Lower leg skin (tissue), 3 donors: ENCODE data around the gene JARID2.

Source experiments
- POLR2A ChIP-seq, 2 donors: fragments of 450-650 bp; IDR thresholded peaks; one replicate each; pipeline ENCODE4 v1.6.1; 2016 to 2017; ENCODE audit warnings: antibody characterized with exemption in 2 of 2, mild to moderate bottlenecking in 1 of 2, moderate library complexity in 1 of 2
- TF ChIP-seq, protein P1 (sequence below), 3 donors: fragments of 450-650 bp; IDR thresholded peaks; one replicate each; pipeline ENCODE4 v1.5.1; 2016; ENCODE audit warnings: antibody characterized with exemption in 3 of 3, mild to moderate bottlenecking in 3 of 3, moderate library complexity in 2 of 3

DNA sequence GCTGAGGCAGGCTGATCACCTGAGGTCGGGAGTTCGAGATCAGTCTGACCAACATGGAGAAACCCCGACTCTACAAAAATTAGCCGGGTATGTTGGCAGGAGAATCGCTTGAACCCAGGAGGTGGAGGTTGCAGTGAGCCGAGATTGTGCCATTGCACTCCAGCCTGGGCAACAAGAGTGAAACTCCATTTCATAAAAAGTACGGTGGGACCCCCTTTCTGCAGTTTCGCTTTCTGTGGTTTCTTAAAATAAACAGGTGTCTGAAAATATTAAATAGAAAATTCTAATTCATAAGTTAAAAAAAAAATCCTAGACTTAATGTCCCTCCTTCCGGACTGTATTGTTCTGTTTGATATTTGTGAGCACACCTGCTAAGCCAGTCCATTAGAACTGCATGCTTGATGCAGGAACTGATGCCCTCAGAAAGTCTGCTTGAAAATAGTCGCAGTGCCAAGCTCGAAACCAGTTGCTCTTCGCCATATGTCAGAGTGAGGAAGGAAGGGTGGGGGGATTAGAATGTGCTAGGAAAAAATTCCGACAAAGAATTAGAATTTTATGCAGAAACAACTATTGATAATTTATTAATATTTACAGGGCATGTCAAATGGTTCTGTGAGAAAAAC is 85.9 kb downstream of the JARID2 start:
- TF ChIP-seq, protein P1, sequence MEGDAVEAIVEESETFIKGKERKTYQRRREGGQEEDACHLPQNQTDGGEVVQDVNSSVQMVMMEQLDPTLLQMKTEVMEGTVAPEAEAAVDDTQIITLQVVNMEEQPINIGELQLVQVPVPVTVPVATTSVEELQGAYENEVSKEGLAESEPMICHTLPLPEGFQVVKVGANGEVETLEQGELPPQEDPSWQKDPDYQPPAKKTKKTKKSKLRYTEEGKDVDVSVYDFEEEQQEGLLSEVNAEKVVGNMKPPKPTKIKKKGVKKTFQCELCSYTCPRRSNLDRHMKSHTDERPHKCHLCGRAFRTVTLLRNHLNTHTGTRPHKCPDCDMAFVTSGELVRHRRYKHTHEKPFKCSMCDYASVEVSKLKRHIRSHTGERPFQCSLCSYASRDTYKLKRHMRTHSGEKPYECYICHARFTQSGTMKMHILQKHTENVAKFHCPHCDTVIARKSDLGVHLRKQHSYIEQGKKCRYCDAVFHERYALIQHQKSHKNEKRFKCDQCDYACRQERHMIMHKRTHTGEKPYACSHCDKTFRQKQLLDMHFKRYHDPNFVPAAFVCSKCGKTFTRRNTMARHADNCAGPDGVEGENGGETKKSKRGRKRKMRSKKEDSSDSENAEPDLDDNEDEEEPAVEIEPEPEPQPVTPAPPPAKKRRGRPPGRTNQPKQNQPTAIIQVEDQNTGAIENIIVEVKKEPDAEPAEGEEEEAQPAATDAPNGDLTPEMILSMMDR (IDR thresholded peaks at IDR 0.05), result no peak
- no peak for TF ChIP-seq POLR2A (IDR thresholded peaks at IDR 0.05)
